NCI-H2196 (cell line): Measurements from ENCODE around the gene PRSS27.

Experiments used
- DNase-seq: peaks from one replicate; lab custom pipeline; 2025; ENCODE audit not compliant: unreplicated experiment; lab: John Stamatoyannopoulos, UW

The PRSS27 gene

GRCh38 chr16:2720064-2720457 is at the start of gene PRSS27:
Gene PRSS27, minus strand, starts transcription at chr16:2720224. Its CDS starts 64 bp downstream, at chr16:2720160.
- DNase-seq = no peak

- DNase-seq = no peak
Measured at GRCh38 chr16:2769675-2770056, 49.6 kb upstream of the PRSS27 start.

- DNase-seq = no peak
Measured at GRCh38 chr16:2769100-2769529, 49.1 kb upstream of the PRSS27 start.

- DNase-seq = no peak
Measured at GRCh38 chr16:2768403-2769089, 48.5 kb upstream of the PRSS27 start.

DNA sequence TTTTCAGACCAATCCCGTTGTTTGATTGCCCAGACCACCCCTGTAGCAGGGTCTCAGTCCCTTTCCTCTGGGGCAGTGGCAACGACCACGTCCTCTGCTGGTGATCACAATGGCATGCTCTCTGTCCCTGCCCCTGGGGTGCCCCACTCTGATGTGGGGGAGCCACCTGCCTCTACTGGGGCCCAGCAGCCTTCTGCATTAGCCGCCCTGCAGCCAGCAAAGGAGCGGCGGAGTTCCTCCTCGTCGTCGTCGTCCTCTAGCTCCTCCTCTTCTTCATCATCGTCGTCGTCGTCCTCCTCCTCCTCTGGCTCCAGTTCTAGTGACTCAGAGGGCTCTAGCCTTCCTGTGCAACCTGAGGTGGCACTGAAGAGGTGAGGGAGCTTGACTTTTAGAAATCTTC is 47.9 kb upstream of the PRSS27 start:
- DNase-seq = no peak

- no peak for DNase-seq
Measured at GRCh38 chr16:2767140-2767731, 47.2 kb upstream of the PRSS27 start.

DNA sequence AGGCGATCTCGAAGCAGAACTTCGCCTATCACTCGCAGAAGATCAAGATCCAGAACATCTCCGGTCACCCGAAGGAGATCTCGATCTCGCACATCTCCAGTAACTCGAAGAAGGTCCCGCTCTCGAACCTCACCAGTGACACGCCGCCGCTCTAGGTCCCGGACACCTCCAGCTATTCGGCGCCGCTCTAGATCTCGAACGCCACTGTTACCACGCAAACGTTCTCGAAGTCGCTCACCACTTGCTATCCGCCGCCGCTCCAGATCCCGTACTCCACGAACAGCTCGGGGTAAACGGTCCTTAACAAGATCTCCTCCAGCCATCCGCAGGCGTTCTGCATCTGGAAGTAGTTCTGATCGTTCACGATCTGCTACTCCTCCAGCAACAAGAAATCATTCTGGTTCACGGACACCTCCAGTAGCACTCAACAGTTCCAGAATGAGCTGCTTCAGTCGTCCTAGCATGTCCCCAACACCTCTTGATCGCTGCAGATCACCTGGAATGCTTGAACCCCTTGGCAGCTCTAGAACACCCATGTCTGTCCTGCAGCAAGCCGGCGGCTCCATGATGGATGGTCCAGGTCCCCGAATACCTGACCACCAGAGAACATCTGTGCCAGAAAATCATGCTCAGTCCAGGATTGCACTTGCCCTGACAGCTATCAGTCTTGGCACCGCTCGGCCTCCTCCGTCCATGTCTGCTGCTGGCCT is 46.6 kb upstream of the PRSS27 start:
- DNase-seq = no peak

DNA sequence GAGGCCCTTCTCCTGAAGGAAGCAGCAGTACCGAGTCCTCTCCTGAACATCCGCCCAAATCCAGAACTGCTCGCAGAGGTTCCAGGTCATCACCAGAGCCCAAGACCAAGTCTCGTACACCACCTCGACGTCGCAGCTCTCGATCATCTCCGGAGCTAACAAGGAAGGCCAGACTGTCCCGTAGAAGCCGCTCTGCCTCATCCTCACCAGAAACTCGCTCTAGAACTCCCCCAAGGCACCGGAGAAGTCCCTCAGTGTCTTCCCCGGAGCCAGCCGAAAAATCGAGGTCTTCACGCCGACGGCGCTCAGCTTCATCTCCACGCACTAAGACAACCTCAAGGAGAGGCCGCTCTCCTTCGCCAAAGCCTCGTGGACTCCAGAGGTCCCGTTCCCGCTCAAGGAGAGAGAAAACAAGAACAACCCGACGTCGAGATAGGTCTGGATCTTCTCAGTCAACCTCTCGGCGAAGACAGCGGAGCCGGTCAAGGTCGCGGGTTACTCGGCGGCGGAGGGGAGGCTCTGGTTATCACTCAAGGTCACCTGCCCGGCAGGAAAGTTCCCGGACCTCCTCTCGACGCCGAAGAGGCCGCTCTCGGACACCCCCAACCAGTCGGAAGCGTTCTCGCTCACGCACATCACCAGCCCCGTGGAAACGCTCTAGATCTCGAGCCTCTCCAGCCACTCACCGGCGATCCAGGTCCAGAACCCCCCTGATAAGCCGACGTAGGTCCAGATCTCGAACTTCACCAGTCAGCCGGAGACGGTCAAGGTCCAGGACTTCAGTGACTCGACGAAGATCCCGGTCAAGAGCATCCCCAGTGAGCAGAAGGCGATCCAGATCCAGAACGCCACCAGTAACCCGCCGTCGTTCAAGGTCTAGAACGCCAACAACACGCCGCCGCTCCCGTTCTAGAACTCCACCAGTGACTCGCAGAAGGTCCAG is 45.7 kb upstream of the PRSS27 start:
- no peak for DNase-seq

DNA sequence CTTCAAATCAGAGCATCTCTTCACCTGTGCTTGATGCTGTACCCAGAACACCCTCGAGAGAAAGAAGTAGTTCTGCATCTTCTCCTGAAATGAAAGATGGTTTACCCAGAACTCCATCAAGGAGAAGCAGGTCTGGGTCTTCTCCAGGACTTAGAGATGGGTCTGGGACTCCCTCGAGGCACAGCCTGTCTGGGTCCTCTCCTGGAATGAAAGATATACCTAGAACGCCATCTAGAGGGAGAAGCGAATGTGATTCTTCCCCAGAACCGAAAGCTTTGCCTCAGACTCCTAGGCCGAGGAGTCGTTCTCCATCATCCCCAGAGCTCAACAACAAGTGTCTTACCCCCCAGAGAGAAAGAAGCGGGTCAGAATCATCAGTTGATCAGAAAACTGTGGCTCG is 44.7 kb upstream of the PRSS27 start:
- no peak for DNase-seq

DNA sequence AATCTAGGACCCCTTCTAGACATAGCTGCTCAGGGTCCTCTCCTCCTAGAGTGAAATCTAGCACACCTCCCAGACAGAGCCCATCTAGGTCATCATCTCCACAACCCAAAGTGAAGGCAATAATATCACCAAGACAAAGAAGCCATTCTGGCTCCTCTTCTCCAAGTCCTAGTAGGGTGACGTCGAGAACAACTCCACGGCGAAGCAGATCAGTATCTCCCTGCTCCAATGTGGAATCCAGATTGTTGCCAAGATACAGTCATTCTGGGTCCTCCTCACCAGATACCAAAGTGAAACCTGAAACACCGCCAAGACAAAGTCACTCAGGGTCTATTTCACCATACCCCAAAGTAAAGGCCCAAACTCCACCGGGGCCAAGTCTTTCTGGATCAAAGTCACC is 43.1 kb upstream of the PRSS27 start:
- DNase-seq = no peak

DNA sequence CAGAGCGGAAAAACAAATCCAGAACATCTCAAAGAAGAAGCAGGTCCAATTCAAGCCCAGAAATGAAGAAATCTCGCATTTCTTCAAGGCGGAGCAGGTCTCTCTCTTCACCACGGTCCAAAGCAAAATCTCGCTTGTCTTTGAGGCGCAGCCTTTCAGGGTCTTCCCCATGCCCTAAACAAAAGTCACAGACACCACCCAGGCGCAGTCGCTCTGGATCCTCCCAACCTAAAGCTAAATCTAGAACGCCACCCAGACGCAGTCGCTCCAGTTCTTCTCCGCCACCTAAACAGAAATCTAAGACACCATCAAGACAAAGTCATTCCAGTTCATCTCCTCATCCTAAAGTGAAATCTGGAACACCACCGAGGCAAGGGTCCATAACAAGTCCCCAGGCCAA is 42.7 kb upstream of the PRSS27 start:
- no peak for DNase-seq

DNA sequence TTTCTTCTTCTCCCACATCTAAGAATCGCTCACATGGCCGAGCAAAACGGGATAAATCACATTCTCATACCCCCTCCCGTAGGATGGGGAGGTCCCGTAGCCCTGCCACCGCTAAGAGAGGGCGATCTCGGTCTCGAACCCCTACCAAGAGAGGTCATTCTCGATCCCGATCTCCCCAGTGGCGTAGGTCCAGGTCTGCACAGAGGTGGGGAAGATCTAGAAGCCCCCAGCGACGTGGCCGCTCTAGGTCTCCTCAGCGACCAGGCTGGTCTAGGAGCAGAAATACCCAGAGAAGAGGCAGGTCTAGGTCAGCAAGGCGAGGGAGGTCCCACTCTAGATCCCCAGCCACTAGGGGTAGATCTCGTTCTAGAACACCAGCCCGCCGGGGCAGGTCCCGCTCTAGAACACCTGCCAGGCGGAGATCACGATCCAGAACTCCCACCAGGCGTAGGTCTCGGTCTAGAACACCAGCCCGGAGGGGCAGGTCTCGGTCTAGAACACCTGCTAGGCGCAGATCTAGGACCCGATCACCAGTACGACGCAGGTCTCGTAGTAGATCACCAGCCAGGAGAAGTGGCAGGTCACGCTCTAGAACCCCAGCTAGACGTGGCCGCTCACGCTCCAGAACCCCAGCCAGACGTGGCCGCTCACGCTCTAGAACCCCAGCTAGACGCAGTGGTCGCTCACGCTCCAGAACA is 42.0 kb upstream of the PRSS27 start:
- DNase-seq = no peak

DNA sequence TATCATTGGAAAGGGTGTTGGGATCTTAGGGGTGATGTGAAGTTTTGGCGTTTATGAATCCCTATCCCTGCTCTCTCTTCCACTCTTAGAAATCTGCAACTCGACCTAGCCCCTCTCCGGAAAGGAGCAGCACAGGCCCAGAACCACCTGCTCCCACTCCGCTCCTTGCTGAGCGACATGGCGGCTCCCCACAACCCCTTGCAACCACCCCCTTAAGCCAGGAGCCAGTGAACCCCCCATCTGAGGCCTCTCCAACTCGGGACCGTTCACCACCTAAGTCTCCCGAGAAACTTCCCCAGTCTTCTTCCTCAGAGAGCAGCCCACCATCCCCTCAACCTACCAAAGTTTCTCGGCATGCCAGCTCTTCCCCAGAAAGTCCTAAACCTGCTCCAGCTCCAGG is 41.4 kb upstream of the PRSS27 start:
- DNase-seq = no peak

GRCh38 chr16:2757344-2757743 is 37.3 kb upstream of the PRSS27 start:
- no peak for DNase-seq

DNA sequence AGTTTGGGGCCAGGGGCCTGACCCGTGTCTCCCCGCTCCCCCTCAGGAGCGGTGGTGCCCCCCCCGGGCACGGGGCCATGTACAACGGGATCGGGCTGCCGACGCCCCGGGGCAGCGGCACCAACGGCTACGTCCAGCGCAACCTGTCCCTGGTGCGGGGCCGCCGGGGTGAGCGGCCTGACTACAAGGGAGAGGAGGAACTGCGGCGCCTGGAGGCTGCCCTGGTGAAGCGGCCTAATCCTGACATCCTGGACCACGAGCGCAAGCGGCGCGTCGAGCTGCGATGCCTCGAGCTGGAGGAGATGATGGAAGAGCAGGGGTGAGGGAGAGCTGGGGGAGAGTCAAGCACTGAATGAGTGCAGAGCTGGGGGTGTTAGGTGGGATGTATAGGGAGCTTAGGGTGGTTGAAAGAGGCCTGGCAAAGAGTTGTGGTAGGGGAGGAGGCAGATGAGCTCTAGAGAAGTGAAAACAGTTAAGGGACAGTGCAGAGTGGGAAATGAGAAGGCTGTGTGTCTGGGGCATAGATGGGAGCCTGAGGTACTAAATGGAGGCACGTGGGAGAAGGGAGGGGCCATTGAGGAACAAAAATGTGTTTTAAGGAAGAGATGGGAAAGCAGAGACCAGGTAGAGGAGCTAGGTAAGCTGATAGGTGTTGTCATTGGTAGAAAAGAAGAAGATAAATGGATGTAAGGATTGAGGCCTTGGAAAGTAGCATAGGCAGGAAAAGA is 36.4 kb upstream of the PRSS27 start:
- DNase-seq = no peak

DNA sequence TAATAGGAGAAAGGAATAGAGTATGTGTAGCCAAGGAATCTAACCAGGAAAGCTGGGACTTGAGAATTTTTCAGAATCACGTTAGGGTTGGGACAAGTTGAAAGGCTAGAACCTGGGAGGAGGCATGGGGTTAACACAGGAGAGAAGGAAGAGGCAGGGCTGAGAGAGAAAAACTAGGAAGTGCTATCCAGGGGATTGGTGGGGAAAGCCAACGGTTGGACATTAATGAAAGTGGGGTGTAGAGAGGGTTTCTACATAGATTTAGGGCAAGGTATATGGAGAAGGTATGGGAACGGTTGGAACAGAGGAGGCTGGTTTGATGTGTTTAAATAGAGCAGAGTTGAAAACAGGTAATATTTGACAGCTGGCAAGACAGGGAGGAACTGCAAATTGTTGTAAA is 35.1 kb upstream of the PRSS27 start:
- no peak for DNase-seq

DNA sequence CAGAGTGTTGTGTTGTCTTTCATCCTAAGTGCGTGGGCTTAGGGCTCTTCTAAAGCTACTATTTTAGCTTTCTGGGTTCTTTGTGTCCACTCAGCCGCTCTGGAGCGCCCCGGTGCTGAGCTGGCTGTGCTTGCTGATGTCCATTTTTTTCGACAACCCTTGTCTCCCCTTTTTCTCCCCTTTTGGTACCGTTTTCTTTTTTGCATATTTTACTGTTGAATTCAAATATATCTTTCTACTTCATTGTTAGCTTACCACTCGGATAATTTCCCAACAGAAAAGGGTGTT is 33.7 kb upstream of the PRSS27 start:
- no peak for DNase-seq

- peak; percentile 87 for DNase-seq
Measured at GRCh38 chr16:2752850-2753732, 33.1 kb upstream of the PRSS27 start.
